Type B pancreatic cell (in vitro differentiated cells): ENCODE results near the gene CCDC149. TPM values are rescaled to one million over a fixed set of nuclear protein-coding genes. Genes with fewer than 3 reads are reported as not detected.

Source experiments
- DNase-seq: peaks from one replicate; pipeline ENCODE4 v3.0.0; 2021; ENCODE audit warnings: mixed read lengths; ENCODE audit not compliant: unreplicated experiment; ENCODE audit errors: extremely low spot score
- H3K27ac Mint-ChIP-seq: 2 replicates; pipeline ENCODE4 v1.8.0; 2021; ENCODE audit warnings: mild to moderate bottlenecking, mixed read lengths
- H3K27me3 Mint-ChIP-seq: 2 replicates; pipeline ENCODE4 v1.8.0; 2021; ENCODE audit warnings: mixed read lengths
- H3K36me3 Mint-ChIP-seq: 2 replicates; pipeline ENCODE4 v1.8.0; 2021; ENCODE audit warnings: mixed read lengths
- H3K4me1 Mint-ChIP-seq: one replicate; pipeline ENCODE4 v1.8.0; 2021; ENCODE audit warnings: mixed read lengths; ENCODE audit not compliant: unreplicated experiment
- H3K4me3 Mint-ChIP-seq: 2 replicates; pipeline ENCODE4 v1.8.0; 2021; ENCODE audit warnings: mild to moderate bottlenecking, mixed read lengths
- H3K9me3 Mint-ChIP-seq: 2 replicates; pipeline ENCODE4 v1.8.0; 2021; ENCODE audit warnings: mixed read lengths
- CTCF ChIP-seq: fragments of 200-600 bp; sonication (generic); conservative IDR thresholded peaks from 2 replicates; pipeline ENCODE4 v1.5.0; 2021; ENCODE audit warnings: antibody characterized with exemption, mild to moderate bottlenecking
- total RNA-seq: library from RNA; stranded (reverse); gene quantifications from 2 replicates; pipeline ENCODE4 v1.2.1, GENCODE V29; 2021; ENCODE audit warnings: low replicate concordance

CCDC149 gene
- total RNA-seq, 1 donor from 2014 or later, result 8.8 TPM

- DNase-seq, result no peak
- TF ChIP-seq CTCF, result no peak
- peaks cover 26% of the 10 kb centered on the region for H3K27me3 Mint-ChIP-seq
These were observed 11.5 kb upstream of the CCDC149 start for GRCh38 chr4:24924309-24924781.

GRCh38 chr4:24923550-24923949 is 10.7 kb upstream of the CCDC149 start:
- DNase-seq, result no peak
- Mint-ChIP-seq H3K27ac (no peak overlapping the region), H3K9me3 (peaks cover 6% of the 10 kb centered on the region), H3K4me3 (no peak overlapping the region), H3K36me3 (no peaks in the 10 kb centered on the region), H3K27me3 (peaks cover 23% of the 10 kb centered on the region), H3K4me1 (no peaks in the 10 kb centered on the region)
- TF ChIP-seq CTCF, result no peak

More at GRCh38 chr4:24924309-24924781, 11.5 kb upstream of the CCDC149 start:
- H3K27ac Mint-ChIP-seq, result no peak overlapping the region
- peaks cover 3% of the 10 kb centered on the region for H3K9me3 Mint-ChIP-seq
- H3K4me1 Mint-ChIP-seq, result no peaks in the 10 kb centered on the region
- no peaks in the 10 kb centered on the region for H3K36me3 Mint-ChIP-seq
- H3K4me3 Mint-ChIP-seq, result no peak overlapping the region

GRCh38 chr4:24923002-24923401 is 10.2 kb upstream of the CCDC149 start:
- DNase-seq, result no peak
- Mint-ChIP-seq H3K9me3 (peaks cover 6% of the 10 kb centered on the region), H3K4me1 (no peaks in the 10 kb centered on the region), H3K27me3 (peaks cover 19% of the 10 kb centered on the region), H3K36me3 (no peaks in the 10 kb centered on the region), H3K27ac (no peak overlapping the region), H3K4me3 (no peak overlapping the region)
- no peak for TF ChIP-seq CTCF

GRCh38 chr4:24922416-24922815 is 9.6 kb upstream of the CCDC149 start:
- DNase-seq, result no peak
- Mint-ChIP-seq H3K4me3 (no peak overlapping the region), H3K9me3 (peaks cover 6% of the 10 kb centered on the region), H3K36me3 (no peaks in the 10 kb centered on the region), H3K27ac (no peak overlapping the region), H3K27me3 (peaks cover 13% of the 10 kb centered on the region), H3K4me1 (no peaks in the 10 kb centered on the region)
- TF ChIP-seq CTCF, result no peak

- peaks cover 12% of the 10 kb centered on the region for H3K27me3 Mint-ChIP-seq
- no peak for TF ChIP-seq CTCF
- no peaks in the 10 kb centered on the region for H3K4me1 Mint-ChIP-seq
- no peak overlapping the region for H3K27ac Mint-ChIP-seq
- no peaks in the 10 kb centered on the region for H3K36me3 Mint-ChIP-seq
- peaks cover 6% of the 10 kb centered on the region for H3K9me3 Mint-ChIP-seq
- no peak for DNase-seq
- no peak overlapping the region for H3K4me3 Mint-ChIP-seq
These were observed 8.6 kb upstream of the CCDC149 start for GRCh38 chr4:24921491-24921890.

- Mint-ChIP-seq H3K9me3 (peaks cover 6% of the 10 kb centered on the region), H3K27ac (no peak overlapping the region)
These were observed 7.2 kb upstream of the CCDC149 start for GRCh38 chr4:24920008-24920407.

More at GRCh38 chr4:24920008-24920407, 7.2 kb upstream of the CCDC149 start:
- Mint-ChIP-seq H3K36me3 (no peaks in the 10 kb centered on the region), H3K4me3 (no peak overlapping the region), H3K4me1 (no peaks in the 10 kb centered on the region), H3K27me3 (peaks cover 12% of the 10 kb centered on the region)
- TF ChIP-seq CTCF, result no peak
- DNase-seq, result no peak
